NCI-H748 (cell line): Measurements from ENCODE around the gene TNC.
A peak's percentile ranks its signal among the peaks of the same experiment; 100 is the strongest.
"Not testable (repeated sequence)": the region's sequence is repeated elsewhere in the genome, so short reads cannot be mapped to it uniquely, and the experiment has no call there.

ENCODE experiments used
- DNase-seq: peaks from one replicate; lab custom pipeline; 2025; ENCODE audit not compliant: unreplicated experiment; lab: John Stamatoyannopoulos, UW

TNC gene

GRCh38 chr9:115135821-115136778, 18.1 kb upstream of the TNC start:
- DNase-seq: no peak

- no peak for DNase-seq
Observed at GRCh38 chr9:115134941-115135340, 17.0 kb upstream of the TNC start.

GRCh38 chr9:115133649-115134048, 15.7 kb upstream of the TNC start:
- no peak for DNase-seq

- DNase-seq: no peak
Observed at GRCh38 chr9:115132648-115133047, 14.7 kb upstream of the TNC start.

GRCh38 chr9:115130176-115130575, 12.2 kb upstream of the TNC start:
- DNase-seq: no peak

- DNase-seq: not testable (repeated sequence)
Observed at GRCh38 chr9:115128726-115129125, 10.8 kb upstream of the TNC start.

- DNase-seq: no peak
Observed at GRCh38 chr9:115127191-115127817, 9.3 kb upstream of the TNC start.

- no peak for DNase-seq
Observed at GRCh38 chr9:115126404-115126803, 8.4 kb upstream of the TNC start.

GRCh38 chr9:115122937-115123336, 5.0 kb upstream of the TNC start:
- DNase-seq: no peak

- no peak for DNase-seq
Observed at GRCh38 chr9:115121181-115121580, 3.2 kb upstream of the TNC start.

- peak; percentile 65 for DNase-seq
Observed at GRCh38 chr9:115118879-115119218, 892 bp upstream of the TNC start.

GRCh38 chr9:115116421-115117284, 1.3 kb downstream of the TNC start:
- no peak for DNase-seq

GRCh38 chr9:115115924-115116323, 2.0 kb downstream of the TNC start:
- no peak for DNase-seq

GRCh38 chr9:115115117-115115880, 2.7 kb downstream of the TNC start:
- no peak for DNase-seq

GRCh38 chr9:115114546-115114945, 3.4 kb downstream of the TNC start:
- DNase-seq: no peak

- DNase-seq: no peak
Observed at GRCh38 chr9:115114084-115114483, 3.9 kb downstream of the TNC start.

- DNase-seq: no peak
Observed at GRCh38 chr9:115111874-115112273, 6.1 kb downstream of the TNC start.

- DNase-seq: no peak
Observed at GRCh38 chr9:115109486-115109885, 8.5 kb downstream of the TNC start.

GRCh38 chr9:115107701-115108100, 10.3 kb downstream of the TNC start:
- no peak for DNase-seq

GRCh38 chr9:115106642-115107041, 11.3 kb downstream of the TNC start:
- no peak for DNase-seq

GRCh38 chr9:115106001-115106400, 12.0 kb downstream of the TNC start:
- DNase-seq: peak; percentile 14
